Tibial artery (tissue), 4 donors: ENCODE measurements around the gene SYMPK.

Source experiments
- DNase-seq, 2 donors: peaks; one replicate each; pipeline ENCODE4 v3.0.0-alpha.2; 2019
- H3K27ac ChIP-seq, 2 donors: fragments of 200-600 bp; sonication (generic) in 1 of 2; 1 replicate in 1 of 2; 2 replicates in 1 of 2; pipeline ENCODE4 v1.5.1; 2018 to 2019; ENCODE audit warnings: mild to moderate bottlenecking in 1 of 2
- H3K27me3 ChIP-seq, 2 donors: fragments of 200-600 bp; sonication (generic) in 1 of 2; one replicate each; pipeline versions ENCODE4 v1.5.1 to v1.6.0; 2016 to 2019
- H3K36me3 ChIP-seq, 3 donors: fragments of 200-600 bp; sonication (generic) in 2 of 3; one replicate each; pipeline ENCODE4 v1.5.1; 2016 to 2019; ENCODE audit warnings: mild to moderate bottlenecking in 2 of 3
- H3K4me1 ChIP-seq, 4 donors: fragments of 200-600 bp; sonication (generic) in 2 of 4; 1 replicate in 3 of 4; 2 replicates in 1 of 4; pipeline ENCODE4 v1.5.1; 2016 to 2019
- H3K4me3 ChIP-seq, 2 donors: fragments of 200-600 bp; sonication (generic) in 1 of 2; 1 replicate in 1 of 2; 2 replicates in 1 of 2; pipeline ENCODE4 v1.5.1; 2018 to 2019; ENCODE audit warnings: mild to moderate bottlenecking in 2 of 2
- H3K9me3 ChIP-seq, 3 donors: fragments of 200-600 bp; sonication (generic) in 1 of 3; one replicate each; pipeline ENCODE4 v1.5.1; 2016 to 2019
- CTCF ChIP-seq, 2 experiments: fragments of 200-600 bp in 1 of 2; fragments of 450-650 bp in 1 of 2; IDR thresholded peaks; one replicate each; pipeline ENCODE4 v1.5.1; 2017 to 2019; ENCODE audit warnings: antibody characterized with exemption in 2 of 2, mild to moderate bottlenecking in 1 of 2, moderate library complexity in 1 of 2
- intact Hi-C: fragments of 100-400 bp; cut with DNase I; formaldehyde crosslinking; loops from one replicate; pipeline ENCODE4 v1.15.0; 2023; ENCODE audit warnings: low total_unique reads

The SYMPK gene

GRCh38 chr19:45774765-45775164 lies 88.2 kb downstream of the SYMPK start:
- no peak for TF ChIP-seq CTCF (IDR thresholded peaks at IDR 0.05)
- peaks cover 44 to 65% (median 46%) of the 10 kb centered on the region in 3 donors for H3K36me3 ChIP-seq

GRCh38 chr19:45773384-45773783 lies 89.6 kb downstream of the SYMPK start:
- intact Hi-C loops, result no loop called here
- no peak for TF ChIP-seq CTCF (IDR thresholded peaks at IDR 0.05)
- peak overlapping the region in 1 of 2 donors; percentile 95 for H3K27ac ChIP-seq
- no peak for DNase-seq
- no peaks in the 10 kb centered on the region for H3K27me3 ChIP-seq
- H3K4me1 ChIP-seq, result peaks cover 0 to 17% (median 13%) of the 10 kb centered on the region in 4 donors
- H3K36me3 ChIP-seq, result peaks cover 37 to 56% (median 37%) of the 10 kb centered on the region in 3 donors
- no peak overlapping the region for H3K4me3 ChIP-seq
- no peaks in the 10 kb centered on the region for H3K9me3 ChIP-seq

More at GRCh38 chr19:45774765-45775164, 88.2 kb downstream of the SYMPK start:
- Histone ChIP-seq H3K27me3 (no peaks in the 10 kb centered on the region), H3K9me3 (no peaks in the 10 kb centered on the region), H3K4me1 (peaks cover 0 to 31% (median 22%) of the 10 kb centered on the region in 4 donors), H3K27ac (no peak overlapping the region), H3K4me3 (no peak overlapping the region)
- intact Hi-C loops, result no loop called here
- DNase-seq, result no peak

GRCh38 chr19:45772912-45773311 lies 90.0 kb downstream of the SYMPK start:
- Histone ChIP-seq H3K27ac (peak overlapping the region in 1 of 2 donors; percentile 95), H3K9me3 (no peaks in the 10 kb centered on the region), H3K4me3 (no peak overlapping the region), H3K36me3 (peaks cover 32 to 51% (median 33%) of the 10 kb centered on the region in 3 donors), H3K27me3 (no peaks in the 10 kb centered on the region), H3K4me1 (peaks cover 0 to 14% (median 12%) of the 10 kb centered on the region in 4 donors)
- DNase-seq, result no peak
- intact Hi-C loops, result no loop called here
- no peak for TF ChIP-seq CTCF (IDR thresholded peaks at IDR 0.05)

GRCh38 chr19:45772130-45772840 lies 90.7 kb downstream of the SYMPK start:
- Histone ChIP-seq H3K4me3 (no peak overlapping the region), H3K27ac (peak overlapping the region; percentile 95 to 98), H3K36me3 (peaks cover 26 to 45% (median 26%) of the 10 kb centered on the region in 3 donors), H3K4me1 (peaks cover 0 to 14% (median 11%) of the 10 kb centered on the region in 4 donors), H3K27me3 (no peaks in the 10 kb centered on the region), H3K9me3 (no peaks in the 10 kb centered on the region)
- DNase-seq, result no peak
- intact Hi-C loops, result no loop called here
- TF ChIP-seq CTCF (IDR thresholded peaks at IDR 0.05), result no peak

GRCh38 chr19:45771311-45771933 lies 91.5 kb downstream of the SYMPK start:
- H3K27ac ChIP-seq, result peak overlapping the region; percentile 95 to 98
- H3K4me3 ChIP-seq, result peak overlapping the region in 1 of 2 donors; percentile 55
- intact Hi-C loops, result no loop called here
- no peak for TF ChIP-seq CTCF (IDR thresholded peaks at IDR 0.05)
- peak in 1 of 2 donors; percentile 76 for DNase-seq
- peaks cover 0 to 22% (median 16%) of the 10 kb centered on the region in 4 donors for H3K4me1 ChIP-seq
- H3K36me3 ChIP-seq, result peaks cover 17 to 36% (median 18%) of the 10 kb centered on the region in 3 donors
- no peaks in the 10 kb centered on the region for H3K9me3 ChIP-seq
- H3K27me3 ChIP-seq, result no peaks in the 10 kb centered on the region
